ENCODE data around the gene TSPEAR. TPM values are rescaled to one million over a fixed set of nuclear protein-coding genes. Genes with fewer than 3 reads are reported as not detected.
"Not testable (repeated sequence)": the region's sequence is repeated elsewhere in the genome, so short reads cannot be mapped to it uniquely, and the experiment has no call there.

TSPEAR gene
- total RNA-seq, 1 donor from 2014 or later = not detected

DNA sequence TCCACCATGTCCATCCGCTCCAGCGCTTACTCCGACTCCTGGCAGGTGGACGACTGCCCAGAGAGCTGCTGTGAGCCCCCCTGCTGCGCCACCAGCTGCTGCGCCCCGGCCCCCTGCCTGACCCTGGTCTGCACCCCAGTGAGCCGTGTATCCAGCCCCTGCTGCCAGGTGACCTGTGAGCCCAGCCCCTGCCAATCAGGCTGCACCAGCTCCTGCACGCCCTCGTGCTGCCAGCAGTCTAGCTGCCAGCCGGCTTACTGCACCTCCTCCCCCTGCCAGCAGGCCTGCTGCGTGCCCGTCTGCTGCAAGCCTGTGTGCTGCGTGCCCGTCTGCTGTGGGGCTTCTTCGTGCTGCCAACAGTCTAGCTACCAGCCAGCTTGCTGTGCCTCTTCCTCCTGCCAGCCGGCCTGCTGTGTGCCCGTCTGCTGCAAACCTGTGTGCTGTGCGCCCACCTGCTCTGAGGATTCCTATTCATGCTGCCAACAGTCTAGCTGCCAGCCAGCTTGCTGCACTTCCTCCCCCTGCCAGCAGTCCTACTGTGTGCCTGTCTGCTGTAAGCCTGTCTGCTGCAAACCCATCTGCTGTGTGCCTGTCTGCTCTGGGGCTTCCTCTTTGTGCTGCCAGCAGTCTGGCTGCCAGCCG lies 84.1 kb downstream of the TSPEAR start:
- DNase-seq (ENCODE audit: low read depth) = not testable (repeated sequence)

DNA sequence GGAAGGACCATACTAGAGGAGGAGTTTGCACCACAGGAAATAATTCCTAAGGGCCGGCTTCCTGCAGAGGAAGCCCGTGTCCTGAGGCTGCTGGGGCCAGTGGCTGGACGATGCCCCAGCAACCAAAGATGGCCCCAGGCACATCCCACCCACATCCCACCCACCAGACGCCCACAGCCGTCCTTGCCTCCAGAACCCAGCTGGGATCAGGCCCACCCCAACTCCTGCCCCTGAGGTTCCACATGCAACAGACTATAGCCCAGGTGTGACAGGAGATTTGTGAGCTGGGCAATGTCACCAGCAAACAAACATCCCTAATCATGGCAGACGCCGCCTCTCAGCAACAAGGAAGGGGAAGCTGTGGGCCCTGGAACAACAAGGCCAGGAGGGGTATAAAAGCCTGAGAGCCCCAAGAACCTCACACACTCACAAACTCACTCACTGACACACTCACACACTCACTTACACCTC lies 84.7 kb downstream of the TSPEAR start, which contains the start of gene KRTAP10-9:
Gene KRTAP10-9 (plus strand): TSS at position 421 of the 471 bp plus-strand sequence. CDS start 79 bp downstream, outside the sequence.
- DNase-seq (ENCODE audit: low read depth) = no peak

DNA sequence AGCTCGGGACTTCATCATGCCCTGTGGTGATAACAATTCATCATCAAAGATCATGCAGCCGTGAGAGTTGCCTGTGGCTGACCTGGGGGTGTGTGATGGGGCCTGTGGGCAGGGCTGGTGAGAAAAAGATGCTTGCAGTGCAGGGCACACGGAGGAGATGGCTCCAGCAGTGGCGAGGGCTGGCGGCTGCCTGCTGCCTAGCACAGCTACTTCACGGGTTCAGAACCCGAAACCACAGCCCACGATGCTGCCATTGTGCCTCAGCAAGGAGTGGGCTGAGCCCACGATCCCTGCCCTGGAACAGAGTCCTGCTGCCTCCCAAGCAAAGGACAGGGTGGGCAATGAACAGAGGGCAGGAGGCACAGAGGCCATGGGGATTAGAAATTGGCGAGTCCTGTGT lies 85.1 kb downstream of the TSPEAR start:
- DNase-seq (ENCODE audit: low read depth) = no peak

DNA sequence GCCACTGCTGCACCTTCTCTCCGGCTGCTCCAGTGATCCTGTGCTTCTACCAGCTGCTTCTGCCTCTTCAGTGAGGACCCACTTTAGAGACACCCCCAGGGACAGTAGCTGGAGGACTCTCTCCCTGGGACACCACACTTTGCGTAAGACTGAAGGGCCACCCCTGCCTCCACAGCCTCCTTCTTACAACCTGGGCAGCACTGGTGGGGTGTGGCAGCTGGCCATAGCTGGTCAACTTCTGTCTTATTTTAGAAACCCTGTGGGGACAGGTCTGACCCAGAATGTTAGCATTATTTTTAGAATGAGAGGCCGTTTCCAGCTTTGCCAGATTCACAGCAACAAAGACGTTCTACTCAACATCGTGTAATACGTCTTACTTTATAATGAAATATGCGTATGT lies 85.6 kb downstream of the TSPEAR start:
- no peak for DNase-seq (ENCODE audit: low read depth)

DNA sequence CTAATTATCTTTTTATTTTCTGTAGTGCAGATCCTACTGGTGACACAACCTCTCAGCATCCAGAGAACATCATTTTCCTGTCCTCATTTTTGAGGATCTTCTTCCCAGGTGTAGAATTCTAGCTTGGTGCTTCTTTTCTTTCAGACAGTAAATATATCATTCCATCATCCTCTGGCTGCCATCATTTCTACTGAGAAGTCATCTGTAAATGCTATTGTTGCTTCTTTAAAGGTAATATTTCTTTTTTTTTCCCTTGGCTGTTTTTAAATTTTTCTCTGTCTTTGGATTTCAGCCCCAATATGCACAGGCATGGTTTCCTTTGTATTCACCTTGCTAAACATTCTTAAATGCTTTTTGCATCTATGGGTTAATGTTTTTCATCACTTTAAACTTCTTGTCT lies 87.8 kb downstream of the TSPEAR start:
- peak; percentile 0 for DNase-seq (ENCODE audit: low read depth)

DNA sequence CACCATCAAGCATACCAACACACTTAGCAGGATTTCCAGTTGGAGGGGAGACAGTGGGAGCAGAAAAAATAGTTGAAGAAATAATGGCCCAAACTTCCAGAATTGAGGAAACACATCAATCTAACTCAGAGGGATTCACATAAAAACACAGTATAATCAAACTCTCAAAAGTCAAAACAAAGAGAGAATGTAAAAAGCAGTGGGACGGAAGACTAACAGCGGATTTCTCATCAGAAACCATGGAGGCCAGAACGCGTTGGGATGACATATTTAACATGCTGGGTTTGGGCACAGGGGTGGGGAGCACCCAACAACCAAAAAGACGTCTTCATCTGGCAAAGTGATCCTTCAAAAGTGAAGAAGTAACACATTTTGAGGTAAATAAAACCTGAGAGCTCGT lies 91.5 kb downstream of the TSPEAR start:
- no peak for DNase-seq (ENCODE audit: low read depth)

DNA sequence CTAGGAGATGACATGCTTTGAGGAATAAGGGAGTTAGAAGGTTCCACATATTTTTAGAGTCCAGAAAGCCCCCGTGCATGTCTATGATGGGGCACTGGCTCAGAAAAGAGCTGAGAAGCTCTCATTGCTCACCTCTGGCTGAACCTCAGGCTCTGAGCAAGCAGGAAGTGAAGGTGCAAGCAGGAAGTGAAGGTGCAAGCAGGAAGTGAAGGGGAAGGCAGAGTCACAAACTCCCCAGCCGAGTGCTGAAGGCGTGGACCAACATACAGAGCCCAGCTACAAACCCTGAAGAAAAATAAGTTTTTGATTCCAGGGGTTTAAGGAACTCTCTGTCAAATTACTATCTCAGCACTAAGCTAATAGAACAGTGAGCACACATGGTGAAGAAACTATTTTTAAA lies 92.5 kb downstream of the TSPEAR start:
- no peak for DNase-seq (ENCODE audit: low read depth)

DNA sequence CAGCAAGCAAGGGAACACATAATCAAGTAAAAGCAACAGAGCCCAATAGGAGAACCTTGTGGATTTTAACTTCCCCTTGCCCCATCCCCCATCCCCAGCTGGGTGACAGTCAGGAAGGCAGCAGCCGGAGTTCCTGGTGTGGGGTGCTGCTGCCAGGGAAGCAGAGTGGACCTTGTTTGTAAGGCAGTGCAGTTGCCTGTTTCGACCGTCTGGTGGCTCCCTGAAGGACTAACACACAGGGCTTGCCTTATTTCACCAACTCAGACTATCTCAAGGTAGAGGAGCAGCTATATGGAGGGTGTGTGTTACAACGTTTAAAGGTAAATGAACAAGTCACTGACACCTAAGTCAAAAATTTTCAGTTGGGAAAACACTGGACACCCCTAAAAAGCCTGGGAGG lies 92.9 kb downstream of the TSPEAR start:
- DNase-seq (ENCODE audit: low read depth) = no peak

DNA sequence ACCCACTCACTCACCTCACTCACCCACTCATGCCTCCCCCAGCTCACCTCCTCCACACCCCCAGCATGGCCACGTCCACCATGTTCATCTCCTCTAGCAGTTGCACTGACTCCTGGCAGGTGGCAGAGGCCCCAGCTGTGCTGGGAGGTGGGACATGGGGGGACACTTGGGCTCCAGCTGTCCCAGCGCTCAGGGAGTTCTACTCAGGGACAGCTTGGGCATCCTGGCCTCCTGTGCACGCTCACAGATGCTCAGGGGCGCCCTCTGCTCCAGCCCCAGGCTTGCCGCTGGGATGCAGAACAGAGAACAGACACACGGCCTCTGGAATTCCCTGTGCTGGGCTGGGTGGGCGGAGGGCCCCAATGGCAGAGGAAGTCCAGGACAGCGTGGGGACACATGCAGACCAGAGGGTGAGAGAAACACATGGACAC lies 94.3 kb downstream of the TSPEAR start:
- DNase-seq (ENCODE audit: low read depth) = no peak

DNA sequence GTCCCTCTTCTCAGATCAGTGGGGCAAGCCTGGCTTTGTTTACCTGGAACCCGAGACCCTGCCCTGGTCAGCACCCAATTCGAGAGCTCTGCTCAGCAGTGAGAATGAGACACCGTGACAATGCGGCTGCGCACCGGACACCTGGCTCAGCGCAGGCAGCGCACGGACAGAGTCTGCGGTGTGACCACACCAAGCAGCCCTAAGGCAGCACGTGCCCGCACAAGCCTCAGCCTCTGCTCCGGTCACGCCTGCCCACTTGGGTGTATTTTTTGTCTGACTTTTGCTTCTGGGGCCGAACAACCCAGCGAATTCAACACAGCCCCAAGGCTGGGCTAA lies 94.8 kb downstream of the TSPEAR start:
- DNase-seq (ENCODE audit: low read depth) = no peak

DNA sequence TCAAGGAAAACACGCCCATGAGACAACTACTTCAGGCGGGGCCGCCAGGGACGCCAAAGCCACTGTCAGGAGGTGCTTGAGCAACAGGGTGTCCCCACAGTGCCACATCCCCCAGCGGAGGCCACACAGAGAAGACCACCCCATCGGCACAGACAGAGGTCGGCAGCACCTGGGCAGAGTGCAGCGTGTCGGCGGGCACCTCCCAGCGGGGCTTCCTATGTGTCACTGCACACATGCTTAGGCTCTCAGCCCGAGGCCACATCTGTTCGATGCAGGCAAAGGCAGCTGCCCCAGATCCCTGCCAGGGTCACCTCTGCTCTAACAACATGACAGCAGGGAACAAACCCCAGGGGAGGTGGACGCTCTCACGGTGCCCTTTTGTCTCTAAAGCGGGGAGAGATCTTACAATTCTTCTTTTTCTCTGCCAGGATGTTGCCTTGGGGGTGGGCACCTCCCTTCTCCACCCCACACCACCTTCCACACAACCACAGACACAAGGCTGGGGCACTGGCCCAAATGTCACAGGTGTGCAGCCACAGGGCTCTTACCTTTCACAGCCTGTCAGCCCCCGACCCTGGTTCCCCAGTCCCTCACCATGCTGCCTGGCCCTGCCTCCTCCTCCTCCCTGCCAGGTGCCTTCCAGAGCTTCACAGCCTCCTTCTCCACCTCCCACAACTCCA lies 95.3 kb downstream of the TSPEAR start:
- no peak for DNase-seq (ENCODE audit: low read depth)

DNA sequence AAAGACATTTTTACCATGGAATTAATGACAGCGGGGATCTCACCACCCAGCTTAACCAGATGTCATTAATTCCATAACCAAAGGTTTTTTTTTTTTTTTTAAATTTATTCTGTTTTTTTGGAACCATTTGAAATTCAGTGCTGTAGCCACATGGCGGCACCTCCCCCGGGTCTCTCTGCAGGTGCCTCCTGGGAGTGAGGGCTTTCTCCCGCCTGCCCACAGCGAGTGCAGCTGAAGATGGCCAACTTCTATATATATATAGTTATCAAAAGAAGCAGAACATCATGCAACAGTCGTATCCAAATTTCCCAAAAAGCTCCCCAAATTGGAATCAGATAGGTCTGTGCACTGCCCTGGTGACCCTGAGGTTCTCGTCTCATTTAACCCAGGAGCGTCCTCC lies 95.9 kb downstream of the TSPEAR start:
- no peak for DNase-seq (ENCODE audit: low read depth)

DNA sequence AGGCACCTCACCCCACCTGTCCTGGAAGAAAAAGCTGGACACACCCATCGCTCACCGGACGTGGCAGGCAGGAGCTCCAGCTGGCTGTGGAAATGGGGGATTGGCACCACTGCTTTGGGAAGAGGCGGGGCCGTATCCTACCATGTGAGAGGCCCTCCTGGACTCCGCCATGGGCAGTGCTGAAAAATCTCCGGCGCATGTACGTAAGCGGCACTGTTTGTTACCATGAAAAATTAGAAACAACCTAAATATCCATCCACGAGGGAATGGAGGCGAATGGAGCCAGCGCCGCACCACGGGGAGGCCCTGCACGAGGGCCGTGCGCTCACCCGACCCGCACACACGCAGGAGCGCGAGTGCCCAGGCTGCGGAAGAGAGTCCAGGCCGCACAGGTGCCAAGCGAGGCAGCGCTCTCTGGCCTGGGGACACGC lies 96.4 kb downstream of the TSPEAR start:
- no peak for DNase-seq (ENCODE audit: low read depth)

DNA sequence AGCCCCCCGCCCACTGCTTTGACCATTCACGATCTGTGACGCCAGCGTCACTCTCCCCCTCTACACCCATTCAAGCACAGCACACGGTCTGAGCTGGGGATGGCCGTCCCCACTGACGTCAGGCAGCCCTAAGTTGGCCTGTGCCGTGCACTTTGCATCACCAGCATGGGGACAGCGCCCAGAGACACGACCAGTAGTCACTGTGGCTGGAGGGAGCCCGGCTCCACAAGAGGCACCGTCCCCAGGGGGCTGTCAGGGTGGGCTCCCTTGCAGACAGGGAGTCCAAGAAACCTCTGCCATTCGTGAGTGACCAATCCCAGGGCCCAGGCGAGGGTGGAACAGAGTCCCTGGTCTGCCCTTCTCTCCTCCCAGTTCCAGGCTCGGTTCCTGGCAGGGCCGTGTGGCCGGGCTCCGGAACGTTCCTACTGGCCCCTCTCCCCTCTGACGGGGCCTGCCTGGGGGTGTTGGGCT lies 97.2 kb downstream of the TSPEAR start:
- DNase-seq (ENCODE audit: low read depth) = no peak

DNA sequence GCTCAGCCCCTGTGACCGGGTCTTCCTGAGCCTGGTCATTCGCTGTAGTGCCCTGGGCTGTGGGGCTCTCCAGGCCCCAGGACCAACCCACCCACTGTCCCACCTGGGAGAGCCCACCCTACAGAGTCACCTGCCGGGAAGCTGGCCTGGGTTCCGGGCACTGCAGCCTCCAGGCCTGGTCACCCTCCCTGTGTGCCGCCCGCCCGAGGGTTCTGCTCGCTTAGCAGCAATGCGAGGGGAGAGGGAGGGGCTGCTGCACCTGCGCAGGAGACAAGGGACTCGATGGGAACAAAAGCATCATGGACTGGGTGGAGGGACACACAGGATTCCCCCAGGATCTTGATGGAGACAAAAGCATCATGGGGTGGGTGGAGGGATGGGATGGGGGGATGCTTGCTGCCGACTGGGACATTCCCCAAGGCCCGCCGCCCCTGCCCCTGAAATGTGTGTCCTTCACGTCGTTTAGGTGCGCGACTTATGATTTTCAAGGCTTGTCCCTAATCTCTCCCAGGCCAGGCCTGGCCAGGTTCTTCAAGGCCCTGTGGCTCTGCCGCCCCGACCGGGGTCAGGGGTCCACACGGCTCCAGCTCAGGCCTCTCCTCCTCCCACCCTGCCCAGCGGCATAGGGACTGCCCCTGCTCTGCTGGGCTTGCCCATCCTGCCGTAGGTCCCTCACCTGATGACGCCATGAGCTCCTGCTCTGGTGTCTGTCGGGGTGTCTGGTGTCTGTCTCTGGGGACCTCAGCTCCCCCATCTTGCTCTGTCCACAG lies 97.8 kb downstream of the TSPEAR start:
- no peak for DNase-seq (ENCODE audit: low read depth)

DNA sequence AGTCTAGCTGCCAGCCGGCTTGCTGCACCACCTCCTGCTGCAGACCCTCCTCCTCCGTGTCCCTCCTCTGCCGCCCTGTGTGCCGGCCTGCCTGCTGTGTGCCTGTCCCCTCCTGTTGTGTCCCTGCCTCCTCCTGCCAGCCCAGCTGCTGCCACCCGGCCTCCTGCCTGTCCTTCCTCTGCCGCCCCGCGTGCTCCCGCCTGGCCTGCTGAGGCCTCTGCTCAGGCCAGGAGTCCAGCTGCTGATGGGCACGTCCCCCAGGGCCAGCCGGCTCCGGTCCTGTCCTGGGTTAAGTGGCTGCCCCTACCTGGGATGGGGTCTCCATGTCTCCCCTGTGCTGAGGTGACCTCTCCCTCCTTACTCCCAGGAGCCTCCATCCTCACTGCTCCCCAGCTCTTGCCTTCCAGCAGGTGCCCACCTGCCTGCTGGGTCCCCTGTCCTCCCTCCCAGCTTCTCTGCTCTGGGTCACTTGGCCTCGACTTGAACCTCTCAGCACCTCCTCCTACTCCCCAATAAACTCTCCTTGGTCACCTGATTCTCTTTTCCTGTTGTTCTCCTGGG lies 98.6 kb downstream of the TSPEAR start:
- DNase-seq (ENCODE audit: low read depth) = no peak

DNA sequence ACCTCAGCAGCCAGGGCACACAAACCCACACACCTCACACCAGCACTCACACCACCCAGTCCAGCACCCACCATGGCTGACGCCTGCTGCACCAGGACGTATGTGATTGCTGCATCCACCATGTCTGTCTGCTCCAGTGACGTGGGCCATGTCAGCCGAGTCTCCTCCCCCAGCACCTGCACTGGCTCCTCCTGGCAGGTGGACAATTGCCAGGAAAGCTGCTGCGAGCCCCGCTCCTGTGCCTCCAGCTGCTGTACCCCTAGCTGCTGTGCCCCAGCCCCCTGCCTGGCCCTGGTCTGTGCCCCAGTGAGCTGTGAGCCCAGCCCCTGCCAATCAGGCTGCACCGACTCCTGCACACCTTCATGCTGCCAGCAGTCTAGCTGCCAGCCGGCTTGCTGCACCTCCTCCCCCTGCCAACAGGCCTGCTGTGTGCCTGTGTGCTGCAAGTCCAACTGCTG lies 99.3 kb downstream of the TSPEAR start, which contains the start of gene KRTAP10-8:
Gene KRTAP10-8 (plus strand): TSS at position 51 of the 458 bp plus-strand sequence. CDS start 22 bp downstream, at position 73.
- no peak for DNase-seq (ENCODE audit: low read depth)

DNA sequence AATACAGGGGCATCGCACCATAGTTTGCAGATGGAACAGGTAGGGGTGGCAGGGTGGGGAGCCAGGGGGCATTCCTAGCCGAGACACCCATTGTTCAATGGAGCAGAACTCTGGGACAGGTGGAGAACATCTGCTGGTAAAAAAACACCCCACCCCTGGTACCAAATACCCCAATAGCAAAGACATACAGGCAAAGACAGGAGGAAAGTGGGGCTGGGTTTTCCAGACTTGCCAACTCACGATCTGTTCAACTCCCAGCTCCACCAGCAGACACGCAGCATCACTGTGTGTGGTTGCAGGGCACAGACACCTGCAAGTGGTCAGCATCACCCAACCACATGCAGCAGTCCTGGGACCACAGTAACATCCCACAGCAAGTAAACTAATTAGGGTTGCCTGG lies 99.8 kb downstream of the TSPEAR start:
- DNase-seq (ENCODE audit: low read depth) = no peak

DNA sequence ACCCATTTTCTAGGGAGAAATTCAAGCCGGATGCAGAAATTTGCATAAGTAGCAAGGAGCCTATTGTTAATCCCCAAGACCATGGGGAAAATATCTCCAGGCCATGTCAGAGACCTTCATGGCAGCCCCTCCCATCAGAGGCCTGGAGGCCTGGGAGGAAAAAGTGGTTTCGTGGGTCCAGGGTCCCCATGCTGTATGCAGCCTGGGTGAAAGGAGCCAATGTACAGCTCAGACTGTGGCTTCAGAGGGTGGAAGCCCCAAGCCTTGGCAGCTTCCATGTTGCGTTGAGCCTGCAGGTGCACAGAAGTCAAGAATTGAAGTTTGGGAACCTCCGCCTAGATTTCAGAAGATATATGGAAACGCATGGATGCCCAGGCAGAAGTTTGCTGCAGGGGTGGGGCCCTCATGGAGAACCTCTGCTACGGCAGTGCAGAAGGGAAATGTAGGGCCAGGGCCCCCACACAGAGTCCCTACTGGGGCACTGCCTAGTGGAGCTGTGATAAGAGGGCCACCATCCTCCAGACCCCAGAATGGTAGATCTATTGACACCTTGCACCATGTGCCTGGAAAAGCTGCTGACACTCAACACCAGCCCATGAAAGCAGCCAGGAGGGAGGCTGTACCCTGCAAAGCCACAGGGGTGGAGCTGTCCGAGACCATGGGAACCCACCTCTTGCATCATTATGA lies 101.1 kb downstream of the TSPEAR start:
- not testable (repeated sequence) for DNase-seq (ENCODE audit: low read depth)

DNA sequence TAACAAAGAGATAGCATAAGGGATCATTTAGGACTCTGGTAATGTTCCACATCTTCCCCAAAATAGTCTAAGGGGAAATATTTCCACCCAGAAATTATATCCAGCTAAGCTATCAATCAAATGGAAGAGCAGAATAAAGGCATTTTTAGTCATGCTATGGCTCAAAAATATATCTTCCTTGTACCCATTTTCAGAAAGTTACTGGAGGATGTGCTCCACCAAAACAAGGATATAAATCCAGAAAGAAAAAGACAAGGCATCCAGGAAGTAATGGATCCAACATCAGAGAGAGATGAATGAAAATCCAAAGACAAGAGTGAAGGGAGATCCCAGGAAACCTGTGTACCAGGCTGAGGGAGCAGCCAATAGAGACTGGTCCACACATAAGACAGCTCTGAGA lies 102.2 kb downstream of the TSPEAR start:
- no peak for DNase-seq (ENCODE audit: low read depth)

DNA sequence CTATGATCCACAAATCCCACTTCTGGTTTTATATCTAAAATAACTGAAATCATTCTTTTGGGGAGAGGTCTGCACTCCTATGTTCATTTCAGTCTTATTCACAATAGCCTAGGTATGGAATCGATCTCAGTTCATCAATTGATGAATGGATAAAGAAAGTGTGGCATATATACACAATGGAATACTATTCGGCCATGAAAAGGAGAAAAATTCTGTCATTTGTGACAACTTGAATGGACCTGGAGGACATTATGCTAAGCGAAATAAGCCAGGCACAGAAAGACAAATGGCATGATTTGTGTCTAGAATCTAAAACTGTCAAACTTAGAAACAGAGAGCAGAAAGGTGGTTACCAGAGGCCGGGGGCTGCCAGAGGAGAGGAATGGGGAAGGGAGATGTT lies 104.9 kb downstream of the TSPEAR start:
- DNase-seq (ENCODE audit: low read depth) = no peak
